GM21576 (cell line): ENCODE measurements around the gene PRPF40A.
A peak's percentile ranks its signal among the peaks of the same experiment; 100 is the strongest.

Experiments
- ATAC-seq: cut with Tn5 transposase; IDR thresholded peaks from one replicate; pipeline ENCODE4 v1.9.1; 2021; ENCODE audit warnings: mild to moderate bottlenecking, moderate library complexity; ENCODE audit not compliant: unreplicated experiment

PRPF40A gene

DNA sequence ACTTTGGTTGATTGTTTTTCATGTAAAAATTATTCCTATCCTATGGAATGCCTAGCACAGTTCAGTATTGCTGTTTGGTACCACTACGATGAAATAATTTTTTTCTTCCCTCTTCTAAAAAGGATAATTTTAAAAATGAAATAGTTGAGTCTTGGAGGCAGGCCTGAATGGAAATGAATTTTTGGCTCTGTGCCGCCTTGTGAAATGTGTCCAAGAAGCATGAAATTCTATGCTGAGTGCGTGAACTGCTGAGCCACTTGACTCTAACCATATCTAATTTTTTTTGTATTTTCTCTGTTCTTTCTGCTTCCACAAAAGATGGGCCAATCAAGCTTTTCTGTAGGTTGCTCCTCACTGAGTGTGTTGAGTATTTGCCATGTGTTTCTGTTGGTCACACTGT is 95.0 kb downstream of the PRPF40A start:
- no peak for ATAC-seq

DNA sequence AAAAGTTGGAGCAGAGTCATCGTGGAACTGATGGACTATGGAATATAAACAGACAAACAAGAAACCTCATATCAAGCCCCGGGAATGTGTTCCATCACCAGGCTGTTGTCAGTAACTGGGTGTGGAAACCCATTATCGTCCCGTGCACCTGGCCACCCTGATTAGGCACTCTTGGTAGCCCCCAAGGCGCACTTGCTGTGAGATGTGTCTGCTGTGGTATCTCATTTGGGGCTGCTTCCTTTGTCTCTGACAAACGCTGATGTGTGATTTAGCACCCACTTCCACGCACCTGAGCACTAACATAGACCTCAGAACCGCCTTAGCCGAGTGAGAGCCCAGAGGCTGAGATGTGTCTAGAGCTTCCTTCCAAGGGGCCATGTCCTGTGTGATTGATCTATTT is 96.3 kb downstream of the PRPF40A start:
- ATAC-seq, result no peak

DNA sequence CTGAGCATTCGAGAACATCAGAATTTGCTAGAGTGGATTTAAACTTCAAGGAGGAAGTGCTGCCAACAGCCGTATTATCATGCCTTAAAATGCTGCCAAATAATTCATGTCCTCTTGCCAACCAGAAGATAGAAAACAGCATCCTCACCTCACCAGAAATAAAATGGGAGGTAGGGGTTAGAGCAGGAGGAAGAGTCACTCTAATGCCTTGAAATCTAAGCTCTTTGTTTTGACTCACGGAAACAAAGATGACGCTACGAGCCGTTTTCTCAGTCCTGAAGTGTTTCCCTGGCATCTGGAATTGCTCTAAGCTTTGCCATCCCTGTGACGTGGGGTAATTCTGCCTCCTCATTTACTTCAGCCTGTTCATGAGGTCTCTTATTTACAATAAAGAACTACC is 97.1 kb downstream of the PRPF40A start:
- no peak for ATAC-seq

DNA sequence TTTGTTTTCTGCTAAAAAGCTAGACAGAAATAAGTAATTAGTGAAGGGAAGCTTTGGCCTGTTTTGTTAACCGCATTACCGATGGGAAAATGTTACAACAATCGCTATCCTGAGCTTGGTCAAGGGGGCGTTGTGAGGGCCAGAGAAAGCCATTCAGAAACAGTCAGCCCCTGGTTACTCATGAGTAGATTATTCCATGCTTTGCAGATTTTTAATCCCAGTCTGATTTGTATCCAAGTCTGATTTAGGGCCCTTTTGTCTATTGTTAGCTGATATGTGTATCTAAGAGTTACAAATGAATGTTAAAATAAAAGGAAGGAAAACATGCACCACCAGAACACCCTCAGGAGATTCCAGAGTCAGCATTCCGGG is 99.1 kb downstream of the PRPF40A start:
- no peak for ATAC-seq

DNA sequence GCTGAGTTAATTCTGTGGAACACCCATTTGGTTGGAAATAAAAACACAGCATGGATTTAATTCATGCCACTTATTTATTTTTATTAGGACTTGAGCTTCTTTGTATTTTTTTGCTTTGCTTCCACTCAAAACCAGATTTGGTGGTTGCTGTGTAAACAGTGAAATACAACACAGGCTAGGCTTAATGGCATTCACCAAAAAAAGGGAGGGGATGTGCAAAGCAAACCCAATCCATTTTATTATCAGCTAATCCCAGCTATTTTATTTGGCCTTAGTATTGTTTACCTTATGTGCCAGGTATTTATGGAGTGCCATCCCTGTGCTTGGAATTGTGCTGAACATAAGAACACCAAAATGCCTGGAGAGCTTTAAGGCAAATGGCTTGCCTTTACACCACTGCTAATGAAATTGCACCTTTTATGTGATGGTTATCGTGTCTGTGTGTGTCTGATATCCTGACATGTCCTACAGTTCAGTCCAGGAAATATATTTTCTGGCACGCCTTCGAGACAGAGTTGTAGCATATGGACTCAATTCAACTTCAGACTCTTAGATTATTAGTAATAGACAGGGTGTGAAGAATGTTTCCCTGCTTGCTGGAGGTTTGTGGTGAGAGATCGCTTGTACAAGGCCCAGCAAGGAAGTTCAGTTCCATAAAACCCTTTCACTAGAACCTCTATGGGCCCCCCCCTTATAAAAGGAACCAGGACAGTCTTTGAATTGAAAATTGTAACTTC is 99.6 kb downstream of the PRPF40A start:
- ATAC-seq, result no peak

DNA sequence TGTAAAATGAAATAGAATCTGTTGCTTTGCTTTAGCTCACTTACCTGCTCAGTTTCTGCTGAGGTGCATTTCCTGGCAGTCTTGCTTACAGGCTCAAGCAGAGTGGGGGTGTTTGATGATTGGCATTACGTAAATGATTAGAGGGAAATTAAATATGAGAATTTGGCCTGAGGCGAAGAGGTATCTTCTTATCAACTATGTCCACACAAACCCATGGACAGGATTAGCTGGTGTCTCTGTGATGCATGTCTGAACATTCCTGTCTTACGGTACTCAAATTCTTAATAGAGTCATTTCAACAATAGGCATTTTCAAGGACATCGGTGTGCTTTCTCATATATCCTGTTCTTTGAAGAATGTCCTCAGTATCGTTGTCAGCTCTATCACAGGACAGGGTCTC is 102.1 kb downstream of the PRPF40A start:
- ATAC-seq, result no peak

DNA sequence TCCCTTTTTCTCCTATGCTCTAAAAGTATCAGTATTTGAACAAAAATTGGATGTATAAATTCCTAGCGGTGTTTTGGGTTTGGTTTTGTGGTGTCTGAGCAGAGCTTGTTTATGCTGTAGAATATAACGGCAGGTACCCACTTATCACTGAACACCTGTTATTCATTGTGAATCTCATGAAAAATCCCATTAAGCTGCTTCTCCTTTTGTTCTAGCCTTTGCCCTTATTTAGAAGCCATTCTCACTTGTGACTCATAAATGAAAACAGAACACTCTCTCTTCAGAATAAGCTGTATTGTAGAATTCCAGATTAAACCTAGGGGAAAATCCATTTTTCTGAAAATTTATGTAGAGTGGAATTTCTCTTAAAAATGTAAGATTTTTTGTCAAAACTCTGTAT is 104.0 kb downstream of the PRPF40A start:
- no peak for ATAC-seq

DNA sequence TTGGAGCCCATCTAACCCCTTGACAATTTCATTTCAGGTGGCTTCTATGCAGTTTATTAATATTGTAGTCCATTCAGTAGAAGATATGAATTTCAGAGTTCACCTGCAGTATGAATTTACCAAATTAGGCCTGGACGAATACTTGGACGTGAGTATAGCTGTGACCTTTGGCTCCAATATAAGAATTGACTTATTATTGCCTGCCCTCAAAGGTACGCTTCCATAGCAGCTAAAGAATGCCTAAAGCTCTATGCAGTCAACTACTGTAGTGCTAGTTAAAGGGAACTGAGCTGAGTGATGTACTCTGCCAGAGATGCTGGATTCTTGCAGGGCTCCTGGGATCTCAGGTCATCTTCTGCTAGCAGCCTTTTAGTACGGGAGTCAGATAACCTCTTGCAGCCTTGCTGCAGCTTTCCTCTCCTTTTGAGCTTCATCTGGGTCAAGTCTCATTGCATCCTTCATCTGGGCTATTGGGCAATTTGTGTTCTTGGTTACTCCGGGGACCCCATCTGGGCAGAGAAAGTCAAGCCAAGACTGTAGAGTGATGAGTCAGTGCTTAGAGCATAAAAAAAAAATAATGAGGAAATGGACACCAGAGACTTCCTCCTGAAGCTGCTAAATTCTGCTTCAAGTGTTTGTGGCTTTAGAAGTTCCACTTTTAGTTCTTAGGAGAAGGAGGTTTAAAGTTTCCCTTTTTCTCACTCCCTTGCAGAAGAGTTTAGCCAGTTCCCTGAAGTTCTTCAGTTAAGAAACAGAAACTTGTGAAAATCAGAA is 105.6 kb downstream of the PRPF40A start:
- ATAC-seq, result peak; percentile 85

DNA sequence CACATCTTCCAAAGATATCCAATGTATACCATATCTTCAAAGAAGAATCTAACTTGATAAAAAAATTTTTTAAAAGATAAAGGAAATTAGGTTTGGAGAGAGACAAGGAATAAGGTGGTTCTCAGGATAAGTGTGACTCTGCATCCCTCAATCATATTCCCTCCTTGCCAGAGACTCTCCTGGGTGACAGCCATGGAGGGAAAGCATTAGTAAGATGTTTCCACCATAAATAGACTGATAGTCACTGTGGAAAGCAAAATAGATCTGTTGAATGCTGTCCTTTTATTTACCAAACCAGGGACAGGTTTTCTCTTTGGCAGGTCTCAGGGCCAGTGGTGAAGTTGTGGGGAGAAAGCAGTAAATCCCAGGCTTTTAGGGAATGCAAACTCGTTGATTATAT is 107.6 kb downstream of the PRPF40A start:
- no peak for ATAC-seq

DNA sequence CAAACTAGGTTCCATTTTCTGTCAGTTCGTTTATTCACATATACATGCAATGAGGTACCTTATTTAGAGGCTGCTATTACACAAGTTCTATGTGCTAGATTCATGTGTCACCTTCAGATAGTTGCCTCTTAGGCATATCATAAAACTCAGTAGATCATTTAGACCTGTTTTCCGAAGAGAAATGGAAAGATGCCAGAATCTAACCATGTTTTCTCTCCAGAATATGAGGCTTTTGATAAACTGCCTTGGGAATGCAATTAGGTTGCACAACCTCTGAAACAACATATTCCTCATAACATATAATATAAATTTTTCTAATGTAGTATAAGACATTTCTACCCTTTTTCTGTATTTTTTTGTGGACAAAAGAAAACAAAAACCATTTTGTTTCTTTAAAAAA is 108.1 kb downstream of the PRPF40A start:
- ATAC-seq, result no peak

DNA sequence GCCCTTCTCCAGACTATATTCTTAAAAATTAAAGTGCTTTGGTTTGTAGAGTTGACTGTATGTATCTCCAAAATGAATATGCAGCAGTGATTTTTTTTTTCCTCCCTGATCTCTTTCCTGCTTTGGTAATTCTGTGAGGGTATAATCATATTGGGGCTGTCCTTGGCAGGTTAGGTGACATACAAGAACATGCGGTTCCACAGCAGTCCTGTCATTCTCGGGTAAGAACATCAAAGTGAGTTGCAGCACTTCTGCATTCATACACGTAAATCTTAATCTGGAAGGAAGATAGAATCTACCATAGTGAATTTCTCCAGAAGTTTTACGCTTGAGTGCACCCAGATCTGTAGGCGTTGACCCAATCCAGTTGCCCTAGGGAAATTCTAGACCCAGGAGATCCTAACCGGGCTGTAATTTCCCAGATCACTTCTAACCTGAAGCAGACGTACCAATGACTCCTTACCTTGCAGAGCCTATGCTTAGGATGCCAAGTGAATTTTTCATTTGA is 109.4 kb downstream of the PRPF40A start:
- ATAC-seq, result no peak

DNA sequence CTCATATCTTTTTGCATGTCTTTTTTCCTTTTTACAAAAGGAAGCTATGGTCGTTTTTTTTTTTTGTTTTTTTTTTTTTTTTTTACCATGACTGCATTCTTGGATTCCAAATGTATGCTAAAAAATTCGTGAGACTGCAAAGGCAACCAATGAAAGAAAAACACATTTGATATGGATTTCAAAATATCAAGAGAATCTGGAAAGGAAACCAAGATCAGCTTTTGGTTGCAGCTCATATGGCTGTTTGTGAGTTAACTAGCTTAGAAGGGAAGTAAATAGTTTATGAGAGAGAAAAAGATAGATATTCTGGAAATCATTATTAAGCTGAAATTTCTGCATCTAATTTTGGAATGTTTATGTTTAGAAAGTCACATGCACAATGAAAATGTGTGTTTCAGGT is 110.3 kb downstream of the PRPF40A start:
- ATAC-seq, result no peak

DNA sequence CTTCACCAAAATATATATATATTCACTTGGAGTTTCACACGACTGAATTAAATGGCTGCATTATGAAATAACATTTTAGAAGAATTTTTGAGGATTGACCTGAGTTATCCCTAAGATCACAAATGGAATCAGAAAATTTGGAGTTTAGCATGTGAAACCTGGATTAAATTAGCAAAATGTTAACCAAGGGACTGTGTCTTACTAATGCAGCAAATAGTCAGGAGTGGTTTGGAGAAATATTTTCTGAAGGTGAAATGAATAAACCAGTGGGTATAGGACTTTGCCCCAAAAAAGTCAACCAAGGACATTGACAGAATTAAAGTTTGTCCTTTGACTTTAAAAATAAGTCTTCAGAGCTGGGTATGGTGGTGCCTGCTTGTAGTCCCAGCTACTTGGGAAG is 111.2 kb downstream of the PRPF40A start:
- no peak for ATAC-seq

DNA sequence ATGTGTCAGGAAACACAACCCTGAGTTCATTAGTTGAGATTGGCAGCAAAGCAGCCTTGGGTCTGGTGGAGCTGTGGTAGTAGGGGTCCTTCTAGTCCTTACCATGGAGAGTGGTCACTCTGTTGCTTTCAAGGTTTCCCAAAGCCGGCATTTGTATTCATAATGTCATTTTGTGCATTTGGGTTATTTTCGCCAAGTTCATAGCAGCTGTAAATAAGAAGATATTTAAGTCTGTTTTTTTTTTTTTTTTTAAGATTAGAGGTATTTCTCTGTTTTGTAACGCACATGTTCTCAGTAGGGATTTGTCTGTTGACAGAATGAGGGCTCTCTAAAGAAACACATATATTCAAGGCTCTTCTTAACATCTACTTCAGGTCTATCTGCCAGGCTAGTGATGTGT is 114.1 kb downstream of the PRPF40A start:
- ATAC-seq, result no peak

DNA sequence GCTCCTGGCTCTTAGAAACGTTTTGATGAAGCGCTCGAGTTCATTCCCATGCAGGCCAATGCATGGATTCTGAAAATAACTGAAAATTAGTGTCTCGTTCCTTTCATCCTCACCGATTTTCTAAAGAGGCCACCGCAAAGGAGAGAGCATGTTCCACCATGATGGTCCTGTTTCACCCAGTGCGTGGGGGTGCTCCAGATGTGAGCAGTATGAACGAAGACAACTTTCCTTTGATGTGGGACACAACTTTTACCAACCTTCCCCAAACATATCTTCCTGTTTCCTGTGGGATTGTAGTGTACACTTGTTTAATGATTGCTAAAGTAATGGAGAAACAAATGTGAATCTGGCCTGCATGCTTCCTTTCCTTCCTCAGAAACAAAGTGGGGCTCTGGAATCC is 114.5 kb downstream of the PRPF40A start:
- no peak for ATAC-seq
